HG02884 (cell line): Measurements from ENCODE around the gene TP53TG3B.
"Not testable (repeated sequence)": the region's sequence is repeated elsewhere in the genome, so short reads cannot be mapped to it uniquely, and the experiment has no call there.

Experiments used
- ATAC-seq: cut with Tn5 transposase; IDR thresholded peaks from one replicate; pipeline ENCODE4 v1.9.1; 2021; ENCODE audit warnings: mild to moderate bottlenecking, moderate library complexity; ENCODE audit not compliant: unreplicated experiment

TP53TG3B gene

GRCh38 chr16:33360541-33360940 lies at the start of gene TP53TG3B:
TP53TG3B (plus strand) TSS chr16:33360841; CDS start chr16:33360909, 68 bp downstream.
- ATAC-seq: not testable (repeated sequence)

GRCh38 chr16:33336226-33337012 lies 24.2 kb upstream of the TP53TG3B start:
- ATAC-seq: not testable (repeated sequence)

GRCh38 chr16:33337627-33338542 lies 22.8 kb upstream of the TP53TG3B start:
- ATAC-seq: not testable (repeated sequence)

- ATAC-seq: not testable (repeated sequence)
Observed at GRCh38 chr16:33338543-33338951, 22.1 kb upstream of the TP53TG3B start.

- not testable (repeated sequence) for ATAC-seq
Observed at GRCh38 chr16:33339093-33340061, 21.3 kb upstream of the TP53TG3B start.
